Spleen (tissue), 7 donors: ENCODE data around the gene IL22RA2.

Experiments used
- CTCF ChIP-seq, 11 experiments: fragments of 200-600 bp in 7 of 11; fragments of 450-650 bp in 4 of 11; sonication (generic) in 4 of 11; IDR thresholded peaks in 8 of 11; conservative IDR thresholded peaks in 3 of 11; 1 replicate in 7 of 11; 2 replicates in 4 of 11; pipeline versions ENCODE4 v1.4.0 to v1.8.0; 2016 to 2021; ENCODE audit warnings: antibody characterized with exemption in 11 of 11, inconsistent platforms in 4 of 11, mild to moderate bottlenecking in 1 of 11
- POLR2A ChIP-seq, 3 donors: fragments of 450-650 bp; IDR thresholded peaks; one replicate each; pipeline ENCODE4 v1.5.1; 2017; ENCODE audit warnings: antibody characterized with exemption in 3 of 3, mild to moderate bottlenecking in 1 of 3
- POLR2AphosphoS5 ChIP-seq, 3 donors: sonication (generic); formaldehyde crosslinking; IDR thresholded peaks; one replicate each; pipeline ENCODE4 v1.5.1; 2017; ENCODE audit warnings: antibody characterized with exemption in 3 of 3
- donor health status: DM: no; HTN: no; CAD: no; lungs with moderate emphysema.
- donor health status: DM: no; HTN: no; CAD: no.
- donor health status: DM: no; HTN: no; CAD: no.

- TF ChIP-seq CTCF (IDR thresholded peaks at IDR 0.05 in 8 of 11, conservative IDR thresholded peaks at IDR 0.05 in 3 of 11) (no peak), POLR2AphosphoS5 (IDR thresholded peaks at IDR 0.05) (no peak), POLR2A (IDR thresholded peaks at IDR 0.05) (no peak)
These were observed 55.9 kb downstream of the IL22RA2 start for GRCh38 chr6:137117581-137117980.
